ENCODE data around the gene RBMS1.

DNA sequence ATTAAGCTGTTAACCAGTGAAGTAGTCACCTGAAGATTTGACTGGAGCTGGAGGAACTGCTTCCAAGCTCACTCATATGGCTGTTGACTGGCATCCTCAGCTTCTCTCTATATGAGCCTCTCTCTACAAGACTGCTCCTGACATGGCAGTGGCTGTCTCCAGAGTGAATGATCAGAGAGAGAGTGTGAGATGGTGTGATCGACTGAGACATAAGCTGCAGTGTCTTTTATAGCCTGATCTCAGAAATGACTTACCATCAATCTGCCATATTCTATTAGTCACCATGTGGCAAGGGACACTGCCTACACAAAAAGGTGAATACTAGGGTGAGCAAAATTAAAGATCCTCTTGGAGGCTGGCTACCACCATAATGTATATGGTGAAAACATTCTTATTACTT, 7.8 kb upstream of the RBMS1 start:
- TF ChIP-seq, protein P1, sequence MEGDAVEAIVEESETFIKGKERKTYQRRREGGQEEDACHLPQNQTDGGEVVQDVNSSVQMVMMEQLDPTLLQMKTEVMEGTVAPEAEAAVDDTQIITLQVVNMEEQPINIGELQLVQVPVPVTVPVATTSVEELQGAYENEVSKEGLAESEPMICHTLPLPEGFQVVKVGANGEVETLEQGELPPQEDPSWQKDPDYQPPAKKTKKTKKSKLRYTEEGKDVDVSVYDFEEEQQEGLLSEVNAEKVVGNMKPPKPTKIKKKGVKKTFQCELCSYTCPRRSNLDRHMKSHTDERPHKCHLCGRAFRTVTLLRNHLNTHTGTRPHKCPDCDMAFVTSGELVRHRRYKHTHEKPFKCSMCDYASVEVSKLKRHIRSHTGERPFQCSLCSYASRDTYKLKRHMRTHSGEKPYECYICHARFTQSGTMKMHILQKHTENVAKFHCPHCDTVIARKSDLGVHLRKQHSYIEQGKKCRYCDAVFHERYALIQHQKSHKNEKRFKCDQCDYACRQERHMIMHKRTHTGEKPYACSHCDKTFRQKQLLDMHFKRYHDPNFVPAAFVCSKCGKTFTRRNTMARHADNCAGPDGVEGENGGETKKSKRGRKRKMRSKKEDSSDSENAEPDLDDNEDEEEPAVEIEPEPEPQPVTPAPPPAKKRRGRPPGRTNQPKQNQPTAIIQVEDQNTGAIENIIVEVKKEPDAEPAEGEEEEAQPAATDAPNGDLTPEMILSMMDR (IDR thresholded peaks at IDR 0.05), result no peak
- no peak for TF ChIP-seq POLR2A (IDR thresholded peaks at IDR 0.05)
